NCI-H1048 (cell line): ENCODE measurements around the gene CDK4.
"Not testable (repeated sequence)": the region's sequence is repeated elsewhere in the genome, so short reads cannot be mapped to it uniquely, and the experiment has no call there.

Source experiments
- DNase-seq: peaks from one replicate; lab custom pipeline; 2025; lab: John Stamatoyannopoulos, UW

The CDK4 gene

GRCh38 chr12:57751788-57752667 lies at the start of gene CDK4:
Gene CDK4, minus strand, starts transcription at chr12:57752310. Its CDS starts 593 bp downstream, at chr12:57751717.
- peak; percentile 97 for DNase-seq

DNA sequence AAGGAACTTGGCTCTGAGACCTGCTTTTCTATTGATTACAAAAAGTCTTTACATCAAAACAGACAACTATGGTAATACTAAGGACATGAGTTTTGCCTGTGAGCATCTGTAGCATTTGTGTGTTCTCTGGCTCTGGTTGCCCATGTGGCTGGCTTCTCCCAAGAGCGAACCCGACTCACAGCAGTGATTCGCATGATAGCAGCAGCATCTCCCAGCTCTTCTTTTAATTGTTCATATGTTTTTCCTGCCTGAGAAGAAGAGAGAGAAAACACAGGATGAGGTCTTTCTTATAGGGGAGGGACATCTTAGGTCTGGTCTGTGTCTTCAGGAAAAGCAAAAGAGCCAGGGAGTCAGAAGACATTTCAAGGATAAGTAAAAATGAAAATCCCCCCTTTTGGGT lies 48.9 kb upstream of the CDK4 start:
- DNase-seq, result no peak

- DNase-seq, result no peak
Measured at GRCh38 chr12:57797933-57798332, 45.8 kb upstream of the CDK4 start.

DNA sequence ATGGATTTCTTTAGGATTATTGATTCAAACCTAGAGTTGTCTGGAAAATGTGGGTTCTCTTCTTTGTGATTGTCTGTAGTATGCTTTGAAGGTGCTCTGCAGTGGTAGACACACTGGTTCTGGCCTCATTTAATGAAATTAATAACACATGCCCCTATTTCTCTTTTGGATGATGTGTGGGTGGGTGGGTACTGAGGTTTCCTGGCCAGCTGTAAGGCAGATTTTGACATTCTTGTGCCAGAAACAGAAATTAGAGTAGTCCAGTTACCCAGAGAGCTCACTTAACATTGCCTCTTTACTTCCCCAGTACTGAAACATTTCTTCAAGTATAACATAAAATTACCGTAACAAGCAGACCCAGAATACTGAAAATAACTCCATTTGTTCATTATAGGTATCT lies 44.9 kb upstream of the CDK4 start:
- DNase-seq, result no peak

- no peak for DNase-seq
Measured at GRCh38 chr12:57795354-57795753, 43.2 kb upstream of the CDK4 start.

DNA sequence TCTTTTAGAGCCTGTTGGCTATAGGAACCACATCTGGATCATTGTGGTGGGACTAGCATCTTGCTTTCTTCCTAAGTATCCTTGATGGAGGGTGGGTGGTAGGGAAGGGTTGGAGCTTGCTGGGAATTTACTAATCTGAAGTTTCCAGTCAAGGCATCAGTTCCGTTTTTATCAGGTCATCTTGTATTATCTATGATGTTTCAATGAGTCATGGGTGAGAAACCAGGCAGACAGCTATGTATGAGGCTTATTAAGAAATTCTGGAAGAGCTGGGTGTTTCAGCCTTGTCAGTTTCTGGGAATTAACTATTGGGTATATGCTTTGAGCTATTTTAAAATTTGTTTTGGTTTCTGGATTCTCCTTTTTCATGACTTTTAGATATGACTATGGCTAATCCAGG lies 41.8 kb upstream of the CDK4 start:
- DNase-seq, result no peak

DNA sequence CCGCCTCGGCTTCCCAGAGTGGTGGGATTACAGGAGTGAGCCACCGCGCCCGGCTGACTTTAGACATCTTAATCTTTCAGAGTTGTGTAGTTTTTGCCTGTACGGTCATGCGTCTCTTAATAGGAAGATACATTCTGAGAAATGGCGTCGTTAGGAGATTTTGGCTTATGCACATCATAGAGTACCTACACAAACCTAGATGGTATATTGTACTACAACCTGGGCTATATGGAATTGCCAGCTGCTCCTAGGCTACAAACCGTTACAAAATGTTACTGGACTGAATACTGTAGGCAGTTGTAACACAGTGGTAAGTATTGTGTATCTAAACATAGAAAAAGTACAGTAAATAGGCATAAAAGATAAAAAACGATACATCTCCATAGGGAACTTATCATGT lies 31.8 kb upstream of the CDK4 start:
- no peak for DNase-seq

DNA sequence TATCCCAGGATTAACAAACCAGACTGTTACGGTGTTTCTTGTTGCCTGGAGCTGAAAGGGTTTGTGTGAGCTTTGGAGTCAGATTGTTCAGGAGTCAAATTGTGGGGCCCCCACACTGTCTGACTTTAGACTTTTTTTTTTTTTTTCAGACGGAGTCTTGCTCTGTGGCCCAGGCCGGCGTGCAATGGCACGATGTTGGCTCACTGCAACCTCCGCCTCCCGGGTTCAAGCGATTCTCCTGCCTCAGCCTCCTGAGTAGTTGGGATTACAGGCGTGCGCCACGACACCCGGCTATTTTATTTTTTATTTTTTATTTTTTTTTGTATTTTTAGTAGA lies 31.3 kb upstream of the CDK4 start:
- no peak for DNase-seq

GRCh38 chr12:57782608-57783465 lies 30.7 kb upstream of the CDK4 start, which contains the start of gene TSFM:
Gene TSFM, plus strand, starts transcription at chr12:57782787. Its CDS starts 15 bp downstream, at chr12:57782802.
- peak; percentile 77 for DNase-seq

DNA sequence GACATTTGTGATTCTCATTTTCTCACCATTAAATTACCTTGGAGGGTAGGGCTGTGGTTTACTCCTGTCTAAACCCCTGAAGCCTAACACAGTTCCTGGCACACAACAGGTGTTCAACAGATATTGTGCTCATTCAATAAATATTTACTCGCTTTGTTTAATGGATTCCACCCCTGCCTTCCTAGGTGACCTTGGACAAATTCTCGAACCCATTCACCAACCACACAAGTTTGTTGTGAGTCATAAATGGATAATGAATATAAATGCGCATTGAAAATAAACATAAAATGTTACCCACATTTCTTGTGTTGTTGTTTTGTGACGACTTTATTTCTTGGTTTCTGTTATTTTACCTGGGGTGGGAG lies 30.1 kb upstream of the CDK4 start:
- DNase-seq, result no peak

DNA sequence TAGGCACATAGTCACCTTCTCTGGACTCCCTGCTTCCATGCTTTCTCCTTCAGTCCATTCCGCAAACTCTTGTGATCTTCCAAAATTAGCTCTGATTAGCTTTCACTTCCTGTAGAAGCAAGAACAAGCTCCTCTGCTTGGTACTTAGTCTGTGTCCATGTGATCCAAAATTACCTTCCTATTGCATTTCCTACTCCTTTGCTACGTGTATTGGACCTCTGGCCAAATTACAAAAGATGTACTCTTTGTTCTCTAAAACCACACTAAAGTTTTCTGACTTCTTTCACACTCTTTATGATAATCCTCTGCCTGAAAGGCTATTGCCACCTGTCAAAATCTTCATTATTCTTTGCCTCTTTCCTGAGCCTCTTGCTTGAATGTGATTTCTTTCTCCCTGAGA lies 29.7 kb upstream of the CDK4 start:
- DNase-seq, result no peak

DNA sequence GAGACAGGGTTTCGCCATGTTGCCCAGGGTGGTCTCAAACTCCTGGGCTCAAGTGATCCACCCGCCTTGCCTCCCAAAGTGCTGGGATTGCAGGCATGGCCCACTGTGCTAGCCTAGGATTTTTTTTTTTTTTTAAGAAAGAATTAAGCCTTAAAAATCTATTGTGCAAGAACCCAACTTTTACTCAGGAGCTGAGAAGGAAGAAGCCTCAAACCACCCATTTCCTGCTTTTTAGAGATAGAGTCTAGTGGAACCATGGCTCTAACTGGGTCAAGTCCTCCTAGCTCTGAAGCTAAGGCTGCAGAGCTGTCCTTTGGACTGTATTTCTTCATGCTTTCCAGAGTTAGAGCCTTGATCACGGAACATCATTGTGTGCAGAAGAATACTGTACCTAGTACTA lies 29.1 kb upstream of the CDK4 start:
- no peak for DNase-seq

DNA sequence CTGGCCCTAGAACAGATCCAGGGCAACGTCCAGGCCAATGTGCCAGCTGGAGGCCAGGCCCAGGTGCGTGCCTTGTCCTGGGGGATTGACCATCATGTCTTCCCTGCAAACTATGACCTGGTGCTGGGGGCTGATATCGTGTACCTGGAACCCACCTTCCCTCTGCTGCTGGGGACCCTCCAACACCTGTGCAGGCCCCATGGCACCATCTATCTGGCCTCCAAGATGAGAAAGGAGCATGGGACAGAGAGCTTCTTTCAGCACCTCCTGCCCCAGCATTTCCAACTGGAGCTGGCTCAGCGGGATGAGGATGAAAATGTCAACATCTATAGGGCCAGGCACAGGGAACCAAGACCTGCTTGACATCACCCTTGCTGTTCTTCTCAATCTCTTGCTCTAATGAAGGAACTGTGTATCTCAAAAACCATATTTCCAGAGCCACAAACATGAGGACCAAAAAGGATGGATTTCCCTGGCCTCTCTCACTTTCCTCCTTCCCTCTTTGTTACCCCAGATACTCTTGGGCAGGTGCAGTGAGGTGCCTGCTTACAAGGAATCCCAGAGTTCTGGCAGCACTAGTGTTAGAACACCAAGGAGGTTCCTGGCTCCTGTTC lies 28.3 kb upstream of the CDK4 start:
- no peak for DNase-seq

- no peak for DNase-seq
Measured at GRCh38 chr12:57779736-57780135, 27.6 kb upstream of the CDK4 start.

DNA sequence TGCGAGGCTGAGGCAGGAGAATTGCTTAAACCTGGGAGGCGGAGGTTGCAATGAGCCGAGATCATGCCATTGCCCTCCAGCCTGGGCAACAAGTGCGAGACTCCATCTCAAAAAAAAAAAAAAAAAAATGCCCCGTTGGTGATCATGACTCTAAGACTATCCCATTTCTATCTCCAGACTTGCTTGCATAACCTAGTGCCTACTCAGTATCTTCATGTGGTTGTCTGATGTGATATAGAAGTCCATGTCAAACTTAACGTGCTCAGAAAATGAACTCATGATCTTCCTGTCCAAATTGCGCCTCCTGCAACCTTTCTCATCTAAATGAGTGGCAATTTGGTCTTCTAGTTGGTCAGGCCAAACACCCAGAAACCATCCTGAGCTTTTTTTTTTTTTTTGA lies 25.8 kb upstream of the CDK4 start:
- no peak for DNase-seq

- DNase-seq, result no peak
Measured at GRCh38 chr12:57777367-57777766, 25.3 kb upstream of the CDK4 start.

DNA sequence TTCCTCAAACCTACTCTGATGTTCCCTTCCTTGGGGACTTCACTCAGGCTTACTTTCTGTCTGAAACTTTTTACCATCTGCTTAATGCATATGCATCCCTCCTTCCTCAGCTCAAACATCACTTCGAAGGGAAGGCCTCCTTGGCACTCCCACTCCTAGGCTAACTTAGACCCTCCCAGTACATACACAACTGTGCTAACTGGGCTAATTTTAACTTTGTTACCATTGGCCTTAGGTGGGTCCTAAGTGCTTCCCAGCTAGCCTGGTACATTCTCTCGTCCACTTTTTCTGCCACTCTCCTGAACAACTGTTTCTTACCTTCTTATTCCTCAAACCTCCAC lies 24.1 kb upstream of the CDK4 start:
- no peak for DNase-seq

GRCh38 chr12:57775563-57776246 lies 23.6 kb upstream of the CDK4 start:
- no peak for DNase-seq

- no peak for DNase-seq
Measured at GRCh38 chr12:57775044-57775443, 22.9 kb upstream of the CDK4 start.

- not testable (repeated sequence) for DNase-seq
Measured at GRCh38 chr12:57774634-57775033, 22.5 kb upstream of the CDK4 start.

DNA sequence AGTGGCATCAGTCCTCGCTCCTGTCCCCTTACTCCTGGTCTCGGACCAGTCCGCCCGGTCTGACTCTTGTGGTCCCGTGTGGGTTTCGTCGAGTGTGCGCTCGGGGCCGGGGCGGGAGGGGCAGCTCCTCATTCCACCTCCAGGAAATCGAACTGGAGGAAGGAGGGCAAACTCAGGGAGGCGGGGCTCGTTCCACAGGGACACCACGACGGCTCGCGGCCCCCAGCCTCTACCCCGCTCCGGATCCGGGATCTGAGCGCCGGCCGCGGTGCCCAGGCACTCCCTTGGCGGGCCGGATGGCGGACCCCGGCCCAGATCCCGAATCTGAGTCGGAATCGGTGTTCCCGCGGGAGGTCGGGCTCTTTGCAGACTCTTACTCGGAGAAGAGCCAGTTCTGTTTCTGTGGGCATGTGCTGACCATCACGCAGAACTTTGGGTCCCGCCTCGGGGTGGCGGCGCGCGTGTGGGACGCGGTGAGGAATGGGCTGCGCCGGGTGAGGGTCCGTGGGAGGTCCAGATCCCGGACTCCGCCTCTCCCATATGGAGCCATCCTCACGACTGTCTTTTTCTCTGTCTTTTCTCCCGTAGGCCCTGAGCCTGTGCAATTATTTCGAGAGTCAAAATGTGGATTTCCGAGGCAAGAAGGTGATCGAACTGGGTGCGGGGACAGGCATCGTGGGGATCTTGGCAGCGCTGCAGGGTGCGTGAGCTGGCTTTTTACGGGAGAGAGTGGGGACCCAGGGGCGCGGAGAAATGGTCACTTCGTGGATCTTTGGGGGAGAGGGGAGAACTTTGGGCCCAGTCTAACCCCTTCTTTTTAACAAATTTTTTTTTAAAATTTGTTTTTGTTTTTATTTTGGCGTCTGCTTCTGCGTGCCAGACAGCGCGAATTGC lies 20.6 kb upstream of the CDK4 start, which contains the start of gene EEF1AKMT3:
Gene EEF1AKMT3 (plus strand): TSS at position 186 of the 894 bp plus-strand sequence. CDS start 111 bp downstream, at position 297.
- DNase-seq, result peak; percentile 19
